Nucleus accumbens (tissue), 56 donors: ENCODE results near the gene PRR5.

ENCODE experiments used
- DNase-seq, 56 donors: peaks; one replicate each; lab custom pipeline; 2025; lab: John Stamatoyannopoulos, UW

The PRR5 gene

DNA sequence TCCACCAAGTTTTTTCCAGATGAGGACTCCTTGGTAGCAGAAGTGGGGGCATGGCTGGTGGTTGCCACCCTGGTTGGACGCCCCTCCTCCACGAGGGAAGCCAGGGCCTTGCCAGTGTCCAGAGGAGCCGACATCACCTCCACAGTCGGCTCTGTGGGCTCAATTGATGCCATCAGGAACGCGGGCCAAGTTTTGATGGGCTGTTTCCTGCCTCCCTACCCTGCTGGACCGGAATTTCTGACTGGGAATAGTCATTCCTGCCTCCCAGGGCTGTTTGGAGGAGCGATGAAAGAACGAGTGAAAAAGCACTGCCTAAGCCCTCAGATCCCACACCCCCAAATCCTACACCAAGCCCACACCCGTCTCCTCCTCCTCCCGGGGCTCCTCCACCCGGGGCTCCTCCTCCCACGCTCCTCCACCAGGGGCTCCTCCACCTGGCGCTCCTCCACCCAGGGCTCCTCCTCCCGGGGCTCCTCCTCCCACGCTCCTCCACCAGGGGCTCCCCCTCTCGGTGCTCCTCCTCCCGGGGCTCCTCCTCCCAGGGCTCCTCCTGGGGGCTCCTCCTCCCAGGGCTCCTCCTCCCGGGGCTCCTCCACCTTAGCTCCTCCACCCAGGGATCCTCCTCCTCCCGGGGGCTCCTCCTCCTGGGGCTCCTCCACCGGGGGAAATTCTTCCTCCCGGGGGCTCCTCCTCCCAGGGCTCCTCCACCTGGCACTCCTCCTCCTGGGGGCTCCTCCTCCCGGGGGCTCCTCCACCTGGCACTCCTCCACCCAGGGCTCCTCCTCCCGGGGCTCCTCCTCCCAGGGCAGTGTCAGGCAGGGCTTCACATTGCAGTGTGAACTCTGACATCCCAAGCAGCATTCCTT, 10.0 kb upstream of the PRR5 start:
- DNase-seq = peak in 1 of 56 donors; percentile 6

- no peak for DNase-seq
Measured at GRCh38 chr22:44692662-44693007, 9.4 kb upstream of the PRR5 start.

- no peak for DNase-seq
Measured at GRCh38 chr22:44693145-44693544, 8.9 kb upstream of the PRR5 start.

GRCh38 chr22:44693756-44694155, 8.2 kb upstream of the PRR5 start:
- no peak for DNase-seq

GRCh38 chr22:44697423-44698141, 4.4 kb upstream of the PRR5 start:
- peak in 39 of 56 donors; percentile 2 to 79 (median 23) for DNase-seq

DNA sequence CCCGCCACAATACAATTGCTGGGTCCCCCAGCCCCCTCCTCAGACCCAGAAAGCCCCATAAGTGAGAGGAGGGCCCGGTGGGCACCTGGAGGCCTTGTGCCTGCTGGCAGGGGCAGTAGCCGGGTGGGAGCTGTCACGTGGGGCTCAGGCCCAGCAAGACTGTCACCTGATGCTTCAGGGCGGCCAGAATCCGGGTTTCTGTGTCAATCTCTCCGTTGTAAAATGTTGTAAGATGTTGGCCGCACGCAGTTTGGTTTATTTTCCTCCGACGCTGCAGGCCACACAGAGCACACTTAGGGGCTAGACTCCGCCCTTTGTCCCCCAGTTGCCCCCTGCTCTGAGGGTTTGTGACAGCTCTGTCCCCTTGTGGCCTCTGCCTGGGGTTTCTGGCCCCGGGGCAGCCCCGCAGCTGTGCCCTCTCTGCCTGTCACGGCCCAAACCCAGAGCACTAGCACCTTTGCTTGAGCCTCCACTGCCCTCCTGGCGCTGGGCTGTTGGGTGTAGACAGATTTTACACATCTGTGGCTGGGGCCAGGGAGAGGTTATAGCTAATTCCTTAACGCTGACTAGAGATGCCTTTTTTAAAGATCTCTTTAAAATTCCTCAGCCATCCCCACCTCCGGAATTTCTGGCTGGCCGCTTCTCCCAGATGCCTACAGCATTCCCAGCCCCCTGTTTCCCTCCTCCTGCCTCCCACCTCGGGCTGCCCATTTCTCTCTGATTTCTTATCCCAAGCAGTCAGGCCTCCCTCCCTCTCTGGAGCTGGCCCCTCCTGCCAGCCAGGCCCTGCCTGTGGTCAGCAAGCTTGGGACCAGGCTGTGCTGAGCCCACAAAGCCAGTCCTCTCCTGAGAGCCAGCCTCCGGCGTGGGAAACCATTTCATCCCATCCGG, 3.2 kb upstream of the PRR5 start:
- DNase-seq = peak in 1 of 56 donors; percentile 24

DNA sequence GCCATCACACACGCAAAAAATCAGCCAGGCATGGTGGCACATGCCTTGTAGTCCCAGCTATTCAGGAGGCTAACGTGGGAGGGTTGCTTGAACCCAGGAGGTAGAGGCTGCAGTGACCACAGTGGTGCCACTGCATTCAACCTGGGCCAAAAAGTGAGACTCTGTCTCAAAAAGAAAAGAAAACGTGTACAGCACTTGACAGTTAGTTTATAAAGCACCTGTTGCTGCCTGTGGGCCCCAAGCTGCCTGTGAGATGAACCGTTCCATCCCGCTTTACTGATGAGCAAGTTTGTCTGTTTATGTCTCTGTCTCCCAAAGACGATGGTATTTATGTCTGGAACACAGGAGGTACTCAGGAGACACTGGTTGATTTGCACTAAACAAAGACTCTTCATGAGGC, 1.5 kb upstream of the PRR5 start:
- no peak for DNase-seq

DNA sequence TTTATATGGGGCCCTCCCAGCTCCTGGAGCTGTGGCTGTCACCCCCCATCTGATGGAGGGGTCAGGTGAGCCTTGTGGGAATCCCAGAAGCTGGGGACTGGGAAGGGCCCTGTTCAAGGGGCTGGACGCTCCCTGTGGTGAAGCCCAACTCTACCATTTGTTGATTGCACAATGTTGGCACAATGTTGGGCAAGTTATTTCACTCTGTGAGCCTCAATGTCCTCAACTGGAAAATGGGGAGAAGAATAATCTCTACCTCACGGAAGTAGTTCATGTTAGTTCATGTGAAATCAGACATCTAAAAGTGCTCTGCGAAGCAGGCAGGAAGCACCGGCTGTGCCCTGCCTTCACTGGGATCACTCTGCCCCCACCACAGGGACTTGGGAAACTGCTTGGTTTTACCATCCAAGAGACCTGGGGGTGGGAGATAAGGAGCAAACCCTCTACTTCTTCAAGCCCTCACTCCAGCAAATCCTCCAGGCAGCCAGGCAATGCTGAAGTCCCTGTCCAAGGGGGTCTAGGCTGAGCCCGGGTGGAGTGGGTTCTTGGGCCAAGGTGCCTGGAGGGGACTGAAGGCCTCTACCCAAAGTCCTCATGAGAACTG, 715 bp upstream of the PRR5 start:
- DNase-seq = no peak

GRCh38 chr22:44702479-44703198, 635 bp downstream of the PRR5 start:
- no peak for DNase-seq

- no peak for DNase-seq
Measured at GRCh38 chr22:44703255-44703870, 1.4 kb downstream of the PRR5 start.

DNA sequence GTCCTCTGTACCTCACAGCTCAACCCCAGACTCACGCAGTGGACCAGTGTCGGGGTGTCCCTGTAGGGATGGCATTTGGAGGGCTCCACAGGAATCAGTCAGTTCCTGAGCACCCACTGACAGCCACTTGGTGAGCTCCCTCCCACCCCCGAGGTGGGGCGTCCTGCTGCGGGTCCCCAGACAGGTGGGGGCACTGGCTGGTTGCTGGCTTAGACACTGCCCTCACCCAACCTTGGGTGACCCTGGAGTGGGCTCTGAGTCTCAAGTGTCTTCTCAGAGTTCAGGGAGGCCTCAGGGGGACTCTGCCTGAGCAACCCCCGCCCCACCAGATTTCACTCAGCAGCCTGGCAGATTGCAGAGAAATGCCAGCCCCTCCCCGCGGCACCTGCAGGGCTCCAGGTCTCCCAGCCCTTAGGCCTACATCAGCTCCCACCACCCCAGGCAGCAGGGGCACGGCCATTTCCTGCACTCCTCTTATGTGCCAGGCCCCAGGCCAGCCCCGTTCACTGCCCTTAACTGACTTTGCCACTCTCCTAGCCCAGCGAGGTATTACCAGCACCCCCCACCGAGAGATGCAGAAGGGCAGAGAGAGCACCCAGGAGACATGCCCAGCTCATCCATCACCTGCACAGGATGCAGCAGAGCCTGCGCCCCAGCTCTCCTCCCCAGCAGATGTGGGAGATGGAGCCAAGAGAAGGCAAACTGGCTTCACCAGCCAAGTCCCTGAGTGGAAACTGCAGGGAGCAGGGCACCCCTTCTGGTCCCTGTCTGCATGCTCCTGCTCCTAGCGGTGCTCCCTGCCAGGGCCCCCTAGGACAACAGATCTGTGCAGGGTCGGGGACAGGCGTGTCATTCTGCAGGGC, 2.4 kb downstream of the PRR5 start:
- no peak for DNase-seq

GRCh38 chr22:44705022-44705297, 3.0 kb downstream of the PRR5 start:
- no peak for DNase-seq

- no peak for DNase-seq
Measured at GRCh38 chr22:44706488-44706887, 4.5 kb downstream of the PRR5 start.

DNA sequence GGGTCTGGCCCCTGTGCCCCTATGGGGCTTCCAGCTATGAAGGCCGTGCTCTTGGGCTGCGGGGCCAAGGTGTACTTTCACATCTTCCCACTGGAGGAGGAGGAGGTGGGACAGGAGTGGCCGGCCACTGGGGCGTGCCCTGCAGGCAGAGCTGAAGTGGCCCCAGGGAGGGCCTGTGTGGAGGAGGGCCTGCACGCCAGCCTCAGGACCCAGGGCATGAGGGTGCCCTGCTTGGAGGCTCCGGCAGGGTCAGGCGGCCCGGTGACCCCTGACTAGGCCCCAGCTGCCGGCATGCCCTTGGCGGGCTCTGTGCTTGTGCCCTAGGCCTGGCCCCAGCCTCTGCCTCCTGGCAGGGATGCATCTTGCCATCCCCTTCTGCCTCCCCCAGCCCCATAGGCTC, 5.2 kb downstream of the PRR5 start:
- no peak for DNase-seq

- DNase-seq = no peak
Measured at GRCh38 chr22:44707752-44708151, 5.7 kb downstream of the PRR5 start.

GRCh38 chr22:44709881-44710392, 7.9 kb downstream of the PRR5 start:
- DNase-seq = no peak

GRCh38 chr22:44710474-44711240, 8.7 kb downstream of the PRR5 start:
- no peak for DNase-seq

- no peak for DNase-seq
Measured at GRCh38 chr22:44711241-44711560, 9.2 kb downstream of the PRR5 start.
